GM18498 (cell line): ENCODE results near the gene CSPG5.

ENCODE experiments used
- ATAC-seq: cut with Tn5 transposase; IDR thresholded peaks from one replicate; pipeline ENCODE4 v1.9.1; 2021; ENCODE audit warnings: mild to moderate bottlenecking, moderate library complexity; ENCODE audit not compliant: unreplicated experiment

The CSPG5 gene, protein sequence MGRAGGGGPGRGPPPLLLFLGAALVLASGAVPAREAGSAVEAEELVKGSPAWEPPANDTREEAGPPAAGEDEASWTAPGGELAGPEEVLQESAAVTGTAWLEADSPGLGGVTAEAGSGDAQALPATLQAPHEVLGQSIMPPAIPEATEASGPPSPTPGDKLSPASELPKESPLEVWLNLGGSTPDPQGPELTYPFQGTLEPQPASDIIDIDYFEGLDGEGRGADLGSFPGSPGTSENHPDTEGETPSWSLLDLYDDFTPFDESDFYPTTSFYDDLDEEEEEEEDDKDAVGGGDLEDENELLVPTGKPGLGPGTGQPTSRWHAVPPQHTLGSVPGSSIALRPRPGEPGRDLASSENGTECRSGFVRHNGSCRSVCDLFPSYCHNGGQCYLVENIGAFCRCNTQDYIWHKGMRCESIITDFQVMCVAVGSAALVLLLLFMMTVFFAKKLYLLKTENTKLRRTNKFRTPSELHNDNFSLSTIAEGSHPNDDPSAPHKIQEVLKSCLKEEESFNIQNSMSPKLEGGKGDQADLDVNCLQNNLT

DNA sequence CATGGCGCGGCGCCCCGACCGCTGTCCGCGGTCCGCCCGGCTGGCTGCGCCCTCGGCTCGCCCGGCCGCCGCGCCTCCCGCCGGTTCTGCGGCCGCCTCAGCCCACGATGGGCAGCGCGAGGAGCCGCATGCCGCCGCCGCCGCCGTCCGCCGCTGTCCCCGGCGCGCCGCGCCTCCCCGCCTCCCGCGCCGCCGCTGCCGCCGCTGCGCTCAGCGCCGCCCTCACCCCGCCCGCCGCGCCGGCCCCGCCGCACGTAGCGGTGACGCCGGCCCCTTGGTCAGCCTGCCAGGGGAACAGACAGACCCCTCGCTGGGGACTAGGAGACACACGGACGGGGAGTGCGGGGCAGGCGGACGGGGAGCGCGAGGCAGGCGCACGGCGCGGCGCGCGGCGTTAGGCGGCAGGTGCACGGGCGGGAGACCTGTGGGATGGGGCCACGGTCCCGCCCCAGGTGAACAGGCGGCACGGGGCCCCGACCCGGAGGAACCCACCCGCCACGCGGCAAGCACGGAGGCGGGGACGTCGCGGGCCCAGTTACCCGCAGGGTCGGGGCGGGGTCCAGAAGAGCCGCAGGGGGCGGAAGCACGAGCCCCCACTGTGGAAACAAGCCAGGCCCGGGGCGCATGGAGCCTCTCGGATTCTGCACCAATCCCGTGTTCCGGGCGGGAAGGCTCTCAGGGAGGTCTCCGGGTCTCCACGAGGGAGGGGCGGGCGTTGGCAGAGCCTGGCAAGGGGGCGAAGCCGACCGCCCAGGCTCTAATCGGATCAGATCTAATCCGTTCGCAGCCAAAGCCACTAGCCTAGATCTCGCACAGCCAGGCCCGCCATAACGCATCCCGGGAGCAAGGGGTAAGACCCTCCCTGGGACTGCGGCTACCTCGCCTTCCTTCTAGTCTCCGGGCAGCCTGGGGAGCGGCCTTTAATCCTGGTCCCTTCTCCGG, at the start of gene CSPG5:
Gene CSPG5 (minus strand): TSS at position 175 of the 942 bp plus-strand sequence. CDS start 172 bp downstream, at position 3.
- ATAC-seq: no peak

DNA sequence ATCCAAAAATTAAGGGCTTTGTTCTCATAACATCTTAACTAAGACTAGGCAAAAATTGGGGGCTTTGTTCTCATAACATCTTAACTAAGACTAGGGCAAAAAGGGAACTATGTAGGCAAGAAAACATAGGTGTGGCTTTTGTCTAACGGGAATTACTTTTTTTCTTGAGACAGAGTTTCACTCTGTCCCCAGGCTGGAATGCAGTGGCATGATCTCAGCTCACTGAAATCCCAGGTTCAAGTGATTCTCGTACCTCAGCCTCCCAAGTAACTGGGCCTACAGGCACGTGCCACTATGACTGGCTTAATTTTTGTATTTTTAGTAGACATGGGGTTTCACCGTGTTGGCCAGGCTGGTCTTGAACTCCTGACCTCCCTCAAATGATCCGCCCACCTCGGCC, 49.8 kb upstream of the CSPG5 start:
- no peak for ATAC-seq

DNA sequence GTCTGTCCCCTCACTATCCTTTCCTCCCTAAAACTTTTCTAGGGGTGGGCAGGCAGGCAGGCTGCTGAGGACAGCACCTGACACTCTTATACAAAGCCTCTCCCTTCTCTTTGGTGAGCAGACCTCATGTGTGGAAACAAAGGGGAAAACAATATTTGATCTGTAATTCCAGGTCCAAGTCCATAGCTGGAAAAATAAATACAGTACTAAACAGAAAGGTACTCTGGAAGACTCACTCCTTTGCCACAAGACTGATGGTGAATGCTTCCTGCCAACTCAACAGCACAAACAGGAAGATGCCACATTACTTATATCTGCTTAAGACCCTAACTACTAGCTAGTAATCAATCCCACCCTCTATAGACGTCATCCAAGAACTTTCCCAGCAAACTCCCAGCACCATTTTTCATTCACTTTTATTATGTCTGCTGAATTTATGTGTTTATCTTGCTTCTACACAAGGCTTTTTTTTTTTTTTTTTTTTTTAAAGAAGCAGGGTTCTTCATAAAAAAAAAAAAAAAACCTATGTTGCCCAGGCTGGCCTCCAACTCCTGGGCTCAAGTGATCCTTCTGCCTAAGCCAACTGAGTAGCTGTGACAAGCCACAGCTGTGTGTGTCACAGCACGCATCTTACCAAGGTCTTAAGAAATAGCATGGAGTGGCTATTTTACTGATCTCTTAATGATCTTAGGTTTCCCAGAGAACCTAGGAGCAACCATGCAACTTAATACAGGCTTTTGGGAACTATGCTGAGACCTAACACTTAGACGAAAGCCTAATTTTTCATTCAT, 44.2 kb upstream of the CSPG5 start:
- no peak for ATAC-seq

DNA sequence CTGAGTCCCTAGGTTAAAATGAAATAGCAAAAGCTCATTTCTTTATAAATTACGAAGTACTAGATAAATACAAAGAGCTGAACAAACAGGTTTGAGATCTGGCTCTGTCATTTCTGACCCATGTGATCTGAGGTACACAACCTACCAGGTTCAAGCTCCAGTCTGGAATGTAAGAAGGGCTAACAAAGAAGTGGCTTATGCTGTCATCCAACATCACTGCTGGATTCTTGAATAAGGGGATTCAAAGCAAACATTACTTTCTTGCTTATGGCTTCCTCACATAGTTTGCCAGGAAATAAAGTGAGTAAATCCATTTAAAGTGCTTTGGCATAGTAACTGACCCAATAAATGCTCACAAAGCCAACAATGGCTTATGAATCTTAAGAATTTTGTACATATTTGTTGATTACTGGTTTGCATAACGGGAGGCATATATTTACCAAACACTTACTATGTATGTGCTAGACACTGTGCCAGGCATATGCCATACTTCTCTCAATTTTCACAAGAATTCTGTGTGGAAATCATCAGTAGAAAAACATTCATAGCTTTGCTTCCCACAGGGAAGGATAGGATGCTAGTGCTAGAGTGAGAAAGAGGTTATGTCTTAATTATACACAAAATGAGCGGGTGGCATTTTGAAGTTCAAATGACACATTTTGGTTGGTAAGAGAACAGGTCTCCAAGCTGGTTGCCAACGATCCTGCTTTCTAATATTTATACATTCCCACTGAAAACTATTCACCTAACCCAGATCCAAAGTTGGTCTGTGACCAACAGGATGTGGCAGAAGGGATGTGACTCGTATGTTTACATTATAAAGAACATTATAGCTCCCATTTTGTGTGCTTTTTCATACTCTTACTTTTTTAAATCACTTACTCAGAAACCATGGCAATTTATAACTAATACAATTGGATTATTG, 38.7 kb upstream of the CSPG5 start:
- ATAC-seq: no peak

DNA sequence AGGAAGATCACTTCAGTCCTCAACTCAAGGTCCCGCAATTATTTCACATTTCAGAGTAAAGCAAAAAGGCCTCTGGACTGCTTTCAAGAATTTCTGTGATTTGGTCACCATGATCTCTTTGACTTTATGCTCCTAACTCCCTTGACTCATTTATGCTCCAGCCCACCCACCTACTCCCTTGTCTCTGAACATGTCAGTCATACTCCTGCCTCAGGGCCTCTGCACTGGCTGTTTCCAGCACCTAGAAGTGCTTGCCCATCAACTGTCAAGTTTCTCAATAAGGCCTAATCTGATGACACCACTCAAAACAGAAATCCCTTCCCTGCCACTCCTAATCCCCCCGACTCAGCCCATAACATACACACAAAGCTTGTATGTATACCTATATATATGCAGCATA, 36.1 kb upstream of the CSPG5 start:
- no peak for ATAC-seq

DNA sequence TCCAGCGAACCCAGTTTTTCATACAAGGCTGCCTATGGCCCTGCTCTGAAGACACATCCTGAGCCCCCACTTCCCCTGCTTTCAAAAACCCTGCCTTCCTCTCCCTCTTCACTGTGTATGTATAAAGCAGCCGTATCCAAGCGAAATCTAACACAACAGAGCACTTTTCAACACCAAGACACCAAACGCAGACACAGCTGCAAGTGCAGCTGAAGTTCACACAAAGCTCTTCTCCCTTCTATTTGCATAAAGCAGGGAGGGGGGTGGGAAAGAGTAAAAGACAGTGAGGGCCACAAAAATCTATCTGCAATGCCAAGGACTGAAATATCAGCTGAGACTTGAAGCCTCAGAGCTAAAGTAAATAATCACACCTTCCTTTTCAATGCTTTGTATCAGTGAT, 35.1 kb upstream of the CSPG5 start:
- ATAC-seq: no peak

DNA sequence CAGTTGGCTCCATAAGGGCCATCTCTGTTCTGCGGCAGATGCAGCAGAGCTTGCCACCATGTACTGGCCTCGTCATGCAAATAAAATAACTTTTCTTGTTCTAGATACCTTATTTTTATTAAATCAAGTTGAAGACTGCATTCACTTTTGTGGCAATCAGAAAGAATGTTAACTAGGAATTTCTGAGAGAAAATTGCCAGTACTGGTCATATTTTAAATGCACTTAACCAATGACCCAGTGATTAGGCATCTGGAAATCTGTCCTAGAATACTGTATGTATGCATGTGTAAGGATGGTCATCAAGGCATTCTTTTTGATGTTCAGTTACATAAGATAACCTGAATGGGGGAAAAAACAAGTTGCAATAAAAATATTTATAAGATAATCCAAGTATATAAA, 34.2 kb upstream of the CSPG5 start:
- no peak for ATAC-seq

DNA sequence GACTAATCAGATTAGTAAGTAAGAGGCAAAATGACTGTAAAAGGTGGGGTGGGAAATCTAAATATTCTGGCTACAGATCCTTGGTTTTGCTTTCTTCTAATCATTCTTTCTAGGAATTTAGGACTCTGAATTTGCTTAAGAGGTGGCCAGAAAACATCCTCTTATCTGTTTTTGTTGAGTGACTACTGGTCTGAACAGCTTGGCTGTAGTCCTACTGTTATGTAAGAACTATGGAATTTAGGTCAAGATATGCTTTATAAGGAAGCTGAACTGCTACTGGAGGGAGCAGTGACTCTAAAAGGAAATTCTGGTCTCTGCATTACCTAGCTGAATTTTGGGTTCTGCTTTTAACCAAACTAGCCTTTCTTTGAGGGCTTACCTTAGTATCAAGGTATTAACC, 33.5 kb upstream of the CSPG5 start:
- no peak for ATAC-seq

DNA sequence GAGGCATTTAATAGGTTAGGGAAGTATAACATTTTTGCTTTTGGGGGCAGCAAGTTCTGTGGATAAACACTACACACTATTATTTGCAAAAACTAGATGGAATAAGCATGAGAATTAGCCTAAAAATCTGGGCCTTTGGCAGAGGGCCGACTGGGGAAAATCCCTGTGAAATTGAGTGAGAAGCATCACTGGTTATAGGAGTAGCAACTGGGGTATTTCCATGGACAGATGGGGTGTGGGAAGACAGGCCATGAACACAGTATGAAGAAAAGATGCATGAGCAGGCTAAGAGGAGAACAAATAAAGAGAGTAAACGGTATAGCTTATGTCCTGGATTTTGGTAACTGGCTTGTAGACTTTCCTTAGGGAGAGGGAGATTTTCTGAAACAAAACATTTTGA, 32.9 kb upstream of the CSPG5 start:
- no peak for ATAC-seq

DNA sequence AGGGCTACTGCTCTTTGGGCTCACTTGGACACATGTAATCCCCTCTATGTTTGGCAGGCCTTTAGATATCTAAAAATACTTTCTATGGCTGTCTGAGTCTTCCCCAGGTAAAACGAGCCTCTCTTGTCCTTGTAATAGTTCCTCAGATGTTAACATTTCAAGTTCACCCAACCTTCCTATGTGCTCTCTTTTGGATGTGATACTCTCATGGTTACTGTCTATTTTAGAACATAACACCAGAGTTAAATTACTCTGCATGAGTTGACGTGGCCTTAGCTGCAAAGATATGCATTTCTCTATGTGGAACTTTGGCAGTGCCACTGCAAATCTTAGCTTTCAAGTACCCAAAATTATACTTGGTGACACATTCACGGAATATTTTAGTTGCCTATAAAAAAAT, 31.9 kb upstream of the CSPG5 start:
- ATAC-seq: no peak

DNA sequence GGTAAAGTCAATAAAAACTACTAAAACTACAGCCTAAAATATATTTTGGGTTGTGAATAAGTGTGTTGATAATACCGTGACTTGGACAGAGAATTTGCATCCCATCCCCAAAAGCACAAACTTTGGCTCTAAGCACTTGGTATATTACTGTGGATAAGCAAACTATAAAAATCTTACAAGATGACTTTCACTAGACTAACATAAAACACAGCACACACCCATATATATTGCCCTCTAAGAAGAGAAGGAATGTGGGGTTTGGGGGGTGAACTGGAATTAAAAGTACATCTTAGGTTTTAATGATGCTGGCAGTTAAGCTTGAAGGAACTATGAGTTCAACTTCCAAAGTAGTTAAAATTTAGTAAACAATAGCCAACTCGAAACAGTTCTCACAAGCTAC, 28.7 kb upstream of the CSPG5 start:
- no peak for ATAC-seq

DNA sequence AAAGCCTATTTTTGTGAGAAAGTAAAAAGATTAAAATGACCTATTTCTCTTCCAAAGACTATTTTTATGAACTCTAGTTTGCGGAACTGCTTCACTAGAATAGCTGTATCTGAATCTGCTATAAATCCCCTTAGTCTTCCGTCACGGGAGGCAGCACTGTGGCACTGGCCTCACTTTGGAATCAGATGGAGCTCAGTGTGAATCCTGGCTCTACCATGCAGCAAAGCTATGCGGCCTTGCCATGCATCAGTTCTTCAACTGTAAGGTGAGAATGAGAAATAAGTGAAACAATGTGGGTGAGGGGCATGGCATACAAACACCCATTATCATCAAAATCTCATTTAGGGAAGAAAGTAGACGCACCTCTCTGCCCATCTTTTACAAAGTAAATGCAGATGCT, 27.5 kb upstream of the CSPG5 start:
- ATAC-seq: no peak

DNA sequence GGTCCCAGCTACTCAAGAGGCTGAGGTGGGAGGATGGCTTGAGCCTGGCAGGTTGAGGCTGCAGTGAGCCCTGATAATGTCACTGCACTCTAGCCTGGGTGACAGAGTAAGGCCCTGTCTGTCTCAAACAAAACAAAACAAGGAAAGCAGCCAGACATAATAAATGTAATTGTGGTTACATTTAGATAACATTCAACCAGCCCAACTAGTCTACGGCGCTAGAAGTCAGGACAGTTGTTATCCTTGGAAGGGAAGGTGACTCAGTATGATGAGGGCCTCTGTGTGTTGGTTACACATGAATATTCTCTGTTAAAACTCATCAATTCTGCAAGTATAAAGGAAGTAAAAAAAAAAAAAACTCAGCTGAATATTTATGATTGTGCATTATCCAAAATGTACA, 27.0 kb upstream of the CSPG5 start:
- no peak for ATAC-seq

DNA sequence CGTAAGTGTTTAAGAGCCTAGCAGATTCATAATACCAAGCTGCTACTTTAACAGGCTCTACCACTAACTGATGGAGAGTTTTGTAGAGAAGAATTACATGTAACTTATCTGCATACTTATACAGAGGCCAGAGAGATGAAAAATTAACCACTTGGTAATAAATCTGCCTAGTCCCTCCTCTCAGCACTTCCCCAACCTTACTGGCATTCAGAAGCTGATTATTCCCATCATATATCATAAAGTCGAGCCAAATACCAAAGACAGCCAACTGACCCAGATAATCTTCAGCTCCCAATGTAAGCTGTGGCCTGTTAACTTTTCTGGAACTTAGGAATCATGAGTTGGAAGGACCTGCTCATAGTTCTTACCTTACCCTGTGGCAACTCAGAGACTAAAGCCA, 25.5 kb upstream of the CSPG5 start:
- no peak for ATAC-seq

DNA sequence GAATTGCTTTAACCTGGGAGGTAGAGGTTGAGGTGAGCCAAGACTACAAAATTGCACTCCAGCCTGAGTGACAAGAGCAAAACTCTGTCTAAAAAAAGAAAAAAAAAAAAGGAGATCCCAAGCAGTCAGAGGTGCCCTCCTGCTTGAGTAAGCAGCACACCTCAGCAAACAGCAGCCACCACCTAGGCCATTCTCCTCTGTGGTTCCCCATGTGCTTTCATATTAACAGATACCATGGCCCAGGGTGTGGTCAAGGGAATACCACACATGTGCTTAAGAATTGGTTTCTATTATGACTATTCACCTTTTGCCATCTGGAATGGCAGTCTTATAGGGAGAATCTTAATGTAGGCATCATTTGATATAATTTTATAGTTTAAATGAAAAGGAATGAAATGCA, 24.7 kb upstream of the CSPG5 start:
- ATAC-seq: no peak

DNA sequence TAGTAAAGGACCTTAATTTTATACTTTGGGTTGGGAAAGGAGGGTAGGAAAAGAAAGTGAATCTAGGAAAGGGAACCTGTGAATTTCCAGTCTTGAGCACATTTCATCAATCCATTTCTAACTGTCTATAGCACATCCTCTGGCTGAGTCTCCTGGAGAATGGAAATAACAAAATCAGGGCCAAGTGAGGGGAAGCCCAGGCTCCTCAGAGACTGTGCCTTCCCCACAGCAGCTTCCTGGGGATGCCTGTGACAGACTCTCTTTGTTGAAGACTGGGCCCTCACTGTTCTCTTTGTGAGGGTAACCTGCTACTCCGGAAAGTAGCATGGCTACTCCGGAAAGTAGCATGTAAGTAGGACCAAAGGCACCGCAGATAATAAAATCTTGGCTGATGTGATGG, 22.6 kb upstream of the CSPG5 start:
- ATAC-seq: no peak

DNA sequence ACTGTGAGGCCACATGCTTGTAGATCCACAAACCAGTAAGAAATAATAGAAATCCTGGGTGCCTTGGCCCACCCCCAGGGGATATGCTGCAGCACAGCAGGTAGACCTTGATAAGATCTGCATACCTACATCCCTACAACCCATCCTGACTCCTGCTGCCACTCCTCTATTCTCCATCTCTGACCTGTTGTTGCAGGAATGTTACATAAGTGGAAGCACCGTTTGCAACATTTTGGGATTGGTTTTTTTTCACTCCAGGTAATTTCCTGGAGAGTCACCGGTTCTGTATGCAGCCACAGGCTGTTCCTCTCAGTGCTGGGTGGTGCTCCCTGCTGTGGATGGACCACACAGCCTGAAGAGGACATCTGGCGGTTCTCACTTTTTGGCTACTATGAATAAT, 16.1 kb upstream of the CSPG5 start:
- no peak for ATAC-seq

DNA sequence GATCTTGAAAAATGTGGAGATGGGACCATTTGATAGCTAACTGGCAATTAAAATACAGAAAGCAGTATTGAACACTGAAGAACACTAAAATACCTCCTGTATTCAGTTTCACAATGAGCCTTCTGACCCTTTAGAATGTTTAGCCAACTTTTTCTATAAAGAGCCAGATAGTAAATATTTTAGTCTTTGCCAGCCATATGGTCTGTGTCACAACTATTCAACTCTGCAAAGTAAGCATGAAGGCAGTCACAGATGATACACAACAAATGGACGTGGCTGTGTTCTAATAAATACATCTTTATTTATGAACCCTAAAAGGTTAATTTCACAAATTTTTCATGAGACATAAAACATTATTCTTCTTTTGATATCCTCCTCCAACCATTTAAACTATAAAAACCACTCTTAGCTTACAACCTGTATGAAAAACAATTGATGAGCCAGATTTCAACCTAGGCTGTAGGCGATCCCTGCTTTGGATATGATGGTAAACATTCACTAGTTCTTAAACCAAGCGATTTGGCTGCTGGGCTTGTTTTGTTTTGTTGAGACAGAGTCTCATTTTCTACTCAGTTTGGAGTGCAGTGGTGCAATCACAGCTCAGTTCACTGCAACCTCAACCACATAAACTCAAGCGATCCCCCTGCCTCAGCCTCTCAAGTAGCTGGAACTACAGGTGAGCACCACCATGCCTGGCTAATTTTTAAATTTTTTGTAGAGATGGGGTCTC, 13.6 kb upstream of the CSPG5 start:
- ATAC-seq: no peak

DNA sequence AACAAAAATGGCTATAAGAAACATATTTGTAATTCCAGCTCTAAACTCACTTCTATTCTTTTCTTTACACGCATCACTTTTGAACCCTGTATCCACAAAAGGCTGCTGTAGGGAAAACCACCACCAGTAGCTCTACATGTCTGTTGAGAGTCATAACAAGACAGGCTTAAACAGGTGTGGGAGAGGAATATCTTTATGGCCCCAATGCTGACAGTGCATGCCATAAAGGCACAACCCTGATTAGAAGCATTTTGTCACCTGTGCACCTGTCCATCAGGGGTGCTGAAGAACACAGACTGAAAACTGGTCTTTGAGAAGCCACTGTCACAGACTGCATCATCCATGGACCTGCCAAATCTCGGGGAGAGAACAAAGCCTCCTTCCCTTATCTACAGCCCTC, 11.6 kb upstream of the CSPG5 start:
- ATAC-seq: no peak
